Measurements from ENCODE around the gene GNG13. TPM values are rescaled to one million over a fixed set of nuclear protein-coding genes. Genes with fewer than 3 reads are reported as not detected.

GNG13 gene
- total RNA-seq, 1 donor from 2014 or later = not detected

GRCh38 chr16:841455-842060 is 41.0 kb upstream of the GNG13 start:
- no peak overlapping the region for H3K4me3 ChIP-seq
- H3K27ac ChIP-seq = no peak overlapping the region
- H3K79me2 ChIP-seq (ENCODE audit: low read depth) = no peaks in the 10 kb centered on the region
- H2AFZ ChIP-seq (replicated peaks) = no peak overlapping the region
- H3K36me3 ChIP-seq = no peaks in the 10 kb centered on the region
- Mint-ChIP-seq H3K4me1 (peaks cover 10% of the 10 kb centered on the region), H3K27ac (no peak overlapping the region), H3K9me3 (peaks cover 20% of the 10 kb centered on the region), H3K4me3 (no peak overlapping the region), H3K36me3 (no peaks in the 10 kb centered on the region), H3K27me3 (ENCODE audit: insufficient read depth, low read depth) (peaks cover 4% of the 10 kb centered on the region)
- no peaks in the 10 kb centered on the region for H3K9me3 ChIP-seq (ENCODE audit: low read depth)
- H3K4me2 ChIP-seq = no peak overlapping the region
- H3K4me1 ChIP-seq = no peaks in the 10 kb centered on the region
- DNase-seq (ENCODE audit: low spot score) = no peak
- H3F3A ChIP-seq (ENCODE audit: low read depth) = no peaks in the 10 kb centered on the region
- no peak for TF ChIP-seq CTCF (IDR thresholded peaks at IDR 0.05)
- no peak for TF ChIP-seq EZH2 (IDR thresholded peaks at IDR 0.05)
- TF ChIP-seq EZH2phosphoT487 (IDR thresholded peaks at IDR 0.05) = no peak
- H3K9ac ChIP-seq = no peak overlapping the region
- H3K27me3 ChIP-seq = no peaks in the 10 kb centered on the region
- no peaks in the 10 kb centered on the region for H4K20me1 ChIP-seq (ENCODE audit: low read depth)

GRCh38 chr16:840561-841454 is 40.3 kb upstream of the GNG13 start:
- Mint-ChIP-seq H3K27me3 (ENCODE audit: insufficient read depth, low read depth) (peaks cover 4% of the 10 kb centered on the region), H3K36me3 (peaks cover 2% of the 10 kb centered on the region), H3K4me3 (no peak overlapping the region), H3K9me3 (peaks cover 23% of the 10 kb centered on the region), H3K27ac (no peak overlapping the region), H3K4me1 (peaks cover 10% of the 10 kb centered on the region)
- no peak overlapping the region for H3K4me2 ChIP-seq
- no peak overlapping the region for H2AFZ ChIP-seq (replicated peaks)
- H3K79me2 ChIP-seq (ENCODE audit: low read depth) = no peaks in the 10 kb centered on the region
- no peaks in the 10 kb centered on the region for H3K27me3 ChIP-seq
- DNase-seq (ENCODE audit: low spot score) = no peak
- no peaks in the 10 kb centered on the region for H3F3A ChIP-seq (ENCODE audit: low read depth)
- no peak overlapping the region for H3K4me3 ChIP-seq
- no peak overlapping the region for H3K9ac ChIP-seq
- H4K20me1 ChIP-seq (ENCODE audit: low read depth) = no peaks in the 10 kb centered on the region
- H3K27ac ChIP-seq = no peak overlapping the region
- no peak for TF ChIP-seq EZH2 (IDR thresholded peaks at IDR 0.05)
- no peak for TF ChIP-seq EZH2phosphoT487 (IDR thresholded peaks at IDR 0.05)
- TF ChIP-seq CTCF (IDR thresholded peaks at IDR 0.05) = no peak
- no peaks in the 10 kb centered on the region for H3K4me1 ChIP-seq
- H3K9me3 ChIP-seq (ENCODE audit: low read depth) = no peaks in the 10 kb centered on the region
- no peaks in the 10 kb centered on the region for H3K36me3 ChIP-seq

GRCh38 chr16:839643-840408 is 39.3 kb upstream of the GNG13 start:
- no peak for TF ChIP-seq CTCF (IDR thresholded peaks at IDR 0.05)
- TF ChIP-seq EZH2 (IDR thresholded peaks at IDR 0.05) = no peak
- TF ChIP-seq EZH2phosphoT487 (IDR thresholded peaks at IDR 0.05) = no peak
- Histone ChIP-seq H3K79me2 (ENCODE audit: low read depth) (no peaks in the 10 kb centered on the region), H3F3A (ENCODE audit: low read depth) (no peaks in the 10 kb centered on the region), H3K27me3 (no peaks in the 10 kb centered on the region), H2AFZ (replicated peaks) (no peak overlapping the region), H3K9ac (no peak overlapping the region), H4K20me1 (ENCODE audit: low read depth) (no peaks in the 10 kb centered on the region), H3K4me1 (no peaks in the 10 kb centered on the region), H3K9me3 (ENCODE audit: low read depth) (no peaks in the 10 kb centered on the region), H3K27ac (no peak overlapping the region), H3K36me3 (no peaks in the 10 kb centered on the region), H3K4me3 (no peak overlapping the region), H3K4me2 (no peak overlapping the region)
- Mint-ChIP-seq H3K27me3 (ENCODE audit: insufficient read depth, low read depth) (peaks cover 2% of the 10 kb centered on the region), H3K9me3 (peaks cover 23% of the 10 kb centered on the region), H3K4me3 (no peak overlapping the region), H3K27ac (no peak overlapping the region), H3K4me1 (peaks cover 6% of the 10 kb centered on the region), H3K36me3 (peaks cover 2% of the 10 kb centered on the region)
- no peak for DNase-seq (ENCODE audit: low spot score)
